Stimulated activated CD8-positive, alpha-beta memory T cell treated with anti-CD3 and anti-CD28 coated beads, Interleukin-4, amount 100 ng/mL, for 1 hour (primary cell): Measurements from ENCODE around the gene ATP5PB.

Experiments used
- DNase-seq, 2 donors: peaks; one replicate each; pipeline ENCODE4 v3.0.0-alpha.2; 2020; ENCODE audit warnings: low read depth in 2 of 2, low spot score in 1 of 2

Gene ATP5PB

GRCh38 chr1:111446967-111447892, 2.0 kb upstream of the ATP5PB start:
- no peak for DNase-seq

DNA sequence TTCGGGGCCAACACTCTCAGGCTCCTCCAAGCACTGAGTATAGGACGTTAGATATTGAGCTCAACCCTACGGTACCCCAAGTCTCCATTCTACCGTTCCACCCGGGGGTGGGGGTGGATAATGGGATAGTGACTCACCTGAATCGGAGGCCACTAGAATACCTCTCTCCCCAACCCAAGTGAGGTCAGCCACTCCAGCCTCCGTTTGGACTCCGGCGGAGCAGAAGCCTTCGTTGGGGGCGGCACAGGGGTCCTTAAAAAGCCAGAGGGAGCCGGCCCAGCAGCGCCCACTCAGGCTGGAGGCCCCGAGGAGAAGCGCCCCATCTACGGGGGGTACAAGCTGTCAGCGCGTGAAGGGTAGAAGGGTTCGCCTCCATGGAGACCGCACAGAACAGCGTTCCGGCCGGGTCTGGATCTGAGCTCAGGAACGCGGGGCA, 764 bp upstream of the ATP5PB start:
- DNase-seq = no peak

DNA sequence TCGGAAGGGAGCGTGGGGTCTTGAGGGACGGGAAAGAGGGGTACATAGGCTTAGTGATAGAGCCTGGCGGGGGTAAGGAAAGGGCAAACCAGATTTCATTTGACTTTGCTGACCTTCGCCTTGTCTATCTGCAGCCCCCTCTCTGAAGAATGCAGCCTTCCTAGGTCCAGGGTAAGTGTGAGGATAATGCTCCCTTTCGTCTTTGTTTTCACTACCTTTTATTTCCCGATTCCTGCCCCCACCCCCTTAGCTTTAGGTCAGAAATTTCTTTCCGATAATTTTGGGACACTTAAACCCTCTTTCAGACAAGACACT, 396 bp downstream of the ATP5PB start:
- no peak for DNase-seq

GRCh38 chr1:111450185-111450584, 921 bp downstream of the ATP5PB start:
- no peak for DNase-seq

DNA sequence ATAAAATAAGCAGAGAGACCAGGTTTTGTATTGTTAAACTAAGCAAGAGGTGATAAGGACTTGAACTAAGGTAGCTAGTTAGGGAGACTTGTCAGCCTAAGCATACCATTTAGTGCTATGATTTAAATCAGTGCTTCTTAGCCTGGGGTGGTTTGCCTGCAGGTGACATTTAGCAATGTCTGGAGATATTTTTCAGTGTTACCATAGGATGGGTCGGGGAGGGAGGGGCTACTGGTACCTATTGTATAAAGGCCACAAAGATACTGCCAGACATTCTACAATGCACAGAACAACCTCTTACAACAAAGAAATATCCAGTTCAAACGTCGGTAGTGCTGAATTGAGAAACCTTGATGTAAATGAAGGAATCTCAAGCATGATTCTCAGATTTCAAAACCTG, 3.3 kb downstream of the ATP5PB start:
- DNase-seq = no peak

GRCh38 chr1:111453706-111454105, 4.4 kb downstream of the ATP5PB start:
- no peak for DNase-seq

DNA sequence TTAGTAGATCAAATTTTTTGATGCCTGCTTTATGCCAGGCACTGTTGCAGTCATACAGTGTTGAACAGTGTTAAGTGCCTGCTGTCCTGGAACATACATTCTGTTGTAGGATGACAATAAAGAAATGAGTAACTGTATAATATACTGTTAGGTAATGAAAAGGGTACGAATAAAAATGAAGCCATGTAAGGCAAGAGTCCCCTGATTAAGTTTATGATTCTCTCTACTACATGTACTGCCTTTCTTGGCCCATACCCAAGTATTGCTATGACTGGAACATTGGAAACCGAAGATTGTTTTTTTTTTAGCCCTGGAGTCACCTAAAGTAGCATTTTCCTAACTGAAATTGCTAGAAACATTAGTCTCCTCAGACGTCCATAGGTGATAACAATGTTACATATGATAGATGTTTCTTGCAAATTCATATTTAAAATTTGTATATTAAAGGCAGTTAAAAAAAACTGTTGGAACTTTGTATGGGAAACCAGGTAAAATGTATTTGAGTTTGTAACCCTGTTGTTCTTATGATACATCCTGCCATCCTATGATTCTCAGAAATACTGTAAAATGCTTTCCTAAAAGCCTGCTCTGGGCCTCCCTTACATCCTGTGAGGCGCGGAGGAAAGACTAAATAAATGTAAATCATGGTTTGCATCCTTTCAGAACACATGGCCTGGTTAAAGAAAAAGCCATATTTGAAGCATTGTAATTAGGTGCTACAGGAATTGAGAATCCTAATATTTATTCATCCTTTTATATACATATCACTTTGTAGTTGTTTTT, 5.8 kb downstream of the ATP5PB start:
- DNase-seq = no peak

DNA sequence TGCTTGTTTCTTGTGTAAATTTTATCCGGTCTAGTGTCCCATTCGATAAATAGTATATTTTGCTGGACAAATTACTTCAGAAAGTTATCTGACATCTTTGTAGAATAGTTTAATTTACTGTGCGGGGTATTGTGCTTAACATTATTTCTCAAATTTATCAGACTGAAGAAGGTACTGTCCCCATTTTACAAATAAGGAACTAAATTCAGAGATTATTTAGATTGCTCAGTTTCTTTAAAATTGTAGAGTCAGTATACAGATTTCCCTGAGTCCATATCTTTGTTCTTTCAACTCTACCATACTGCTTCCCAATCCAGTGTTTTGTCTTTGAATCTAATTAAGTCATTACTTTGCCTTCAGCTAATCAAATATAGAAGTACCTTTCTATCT, 6.4 kb downstream of the ATP5PB start:
- DNase-seq = no peak

DNA sequence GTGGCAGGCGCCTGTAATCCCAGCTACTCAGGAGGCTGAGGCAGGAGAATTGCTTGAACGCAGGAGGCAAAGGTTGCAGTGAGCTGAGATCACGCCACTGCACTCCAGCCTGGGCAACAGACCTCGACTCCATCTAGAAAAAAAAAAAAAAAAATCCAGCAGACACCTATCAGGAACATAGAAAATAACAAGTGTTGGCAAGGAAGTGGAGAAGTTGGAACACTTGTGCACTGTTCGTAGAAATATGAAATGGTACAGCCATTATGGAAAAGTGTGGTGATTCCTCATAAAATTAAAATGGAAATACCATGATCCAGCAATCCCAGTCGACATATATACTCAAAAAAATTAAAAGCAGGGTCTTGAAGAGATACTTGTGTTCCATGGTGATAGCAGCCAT, 12.5 kb downstream of the ATP5PB start:
- DNase-seq = no peak

- DNase-seq = no peak
Measured at GRCh38 chr1:111462370-111463028, 13.2 kb downstream of the ATP5PB start.

DNA sequence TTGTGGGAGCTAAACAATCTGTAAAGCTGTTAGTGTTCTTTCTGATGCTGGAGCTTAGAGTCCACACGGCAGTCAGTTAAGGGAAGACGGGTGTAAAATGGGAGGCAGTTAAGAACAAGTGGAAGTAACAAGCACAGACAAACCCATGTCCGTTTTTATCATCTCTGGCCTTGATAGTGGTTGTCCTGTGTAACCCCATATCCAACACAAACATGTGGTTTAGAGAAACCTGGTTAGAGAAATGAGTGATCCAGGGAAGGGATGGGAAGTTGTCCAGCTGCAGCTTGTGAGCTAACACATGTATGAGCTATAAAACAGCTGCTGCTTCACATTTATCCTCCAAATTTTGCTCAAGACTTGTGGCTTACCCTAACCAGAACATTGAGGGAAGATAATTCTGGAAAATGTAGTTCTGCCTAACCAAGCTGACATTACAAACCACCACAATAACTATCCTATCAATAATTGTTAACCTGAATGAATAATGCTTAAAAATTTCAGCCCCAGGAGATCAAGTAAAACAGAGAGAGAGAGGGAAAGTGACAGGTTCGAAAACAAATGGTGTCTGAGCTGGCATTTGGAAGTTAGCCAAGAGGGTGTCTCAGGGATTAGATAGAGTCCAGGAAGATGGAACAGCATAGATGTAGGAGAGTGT, 13.9 kb downstream of the ATP5PB start:
- no peak for DNase-seq

- DNase-seq = no peak
Measured at GRCh38 chr1:111465754-111466153, 16.5 kb downstream of the ATP5PB start.

GRCh38 chr1:111466480-111466879, 17.2 kb downstream of the ATP5PB start:
- no peak for DNase-seq

- DNase-seq = no peak
Measured at GRCh38 chr1:111467865-111468716, 18.8 kb downstream of the ATP5PB start.

DNA sequence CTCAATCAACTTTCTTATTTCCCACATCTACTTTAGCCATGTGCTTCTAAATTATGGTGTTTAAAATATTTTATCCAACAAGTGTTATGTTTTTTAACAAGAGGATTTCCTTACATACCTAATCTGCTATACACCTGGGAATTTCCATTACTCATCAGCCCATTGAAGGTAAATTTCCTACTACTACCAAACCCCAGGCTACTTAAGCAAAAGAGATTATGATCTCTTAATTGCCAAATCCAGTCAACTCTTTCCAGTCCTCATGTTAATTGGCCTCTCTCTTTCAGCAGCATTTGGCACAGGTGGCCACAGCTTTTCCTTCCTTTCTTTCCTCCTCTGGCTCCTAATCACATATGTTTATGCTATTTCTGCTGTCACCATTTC, 19.4 kb downstream of the ATP5PB start:
- DNase-seq = no peak

DNA sequence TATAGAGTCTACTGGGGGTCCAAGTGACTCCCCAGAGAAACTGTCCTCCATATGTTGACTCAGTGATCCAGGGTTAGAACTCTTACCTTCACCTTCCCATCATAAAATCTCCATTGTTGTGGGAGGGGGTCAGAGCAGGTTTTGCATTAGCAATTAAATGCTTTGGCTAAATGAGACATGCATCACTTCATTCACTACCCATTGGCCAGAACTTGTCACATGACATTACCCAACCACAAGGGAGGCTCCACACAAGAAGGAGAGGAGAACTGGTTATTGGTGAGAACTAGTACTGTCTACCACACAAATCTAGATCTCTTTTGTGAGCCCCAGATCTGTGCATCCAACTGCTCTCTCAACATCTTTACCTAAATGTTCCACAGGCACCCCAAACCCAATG, 20.3 kb downstream of the ATP5PB start:
- no peak for DNase-seq

GRCh38 chr1:111470596-111470995, 21.3 kb downstream of the ATP5PB start:
- no peak for DNase-seq

- DNase-seq = peak in 1 of 2 donors; percentile 40
Measured at GRCh38 chr1:111471012-111471411, 21.7 kb downstream of the ATP5PB start.

GRCh38 chr1:111471538-111471937, 22.3 kb downstream of the ATP5PB start:
- no peak for DNase-seq

DNA sequence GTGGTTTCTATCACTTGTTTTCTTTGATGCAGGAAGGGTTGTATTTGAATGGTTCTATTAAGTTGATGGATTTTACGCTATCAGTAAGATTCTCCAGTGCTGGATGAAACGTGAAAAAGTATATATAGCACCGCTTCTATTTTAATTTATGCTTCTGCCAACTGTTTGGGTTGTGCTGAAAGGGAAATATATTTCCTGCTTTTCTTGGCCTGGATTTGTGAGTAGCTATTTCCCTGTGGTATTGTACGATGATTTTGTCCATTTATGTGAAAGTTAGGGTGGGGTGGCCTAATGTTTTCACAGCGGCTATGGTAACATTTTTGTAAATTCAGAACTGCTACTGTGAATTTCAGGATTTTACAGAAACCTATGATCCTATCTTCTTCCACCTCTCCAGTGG, 24.8 kb downstream of the ATP5PB start:
- DNase-seq = no peak
